Neural progenitor cell (in vitro differentiated cells): ENCODE data around the gene RBL2.

Experiments
- CTCF ChIP-seq: fragments of 200-600 bp; sonication (generic); IDR thresholded peaks from 2 replicates; pipeline ENCODE4 v1.5.1; 2017; ENCODE audit warnings: antibody characterized with exemption, mild to moderate bottlenecking
- EZH2phosphoT487 ChIP-seq: fragments of 200-600 bp; sonication (generic); IDR thresholded peaks from 2 replicates; pipeline ENCODE4 v1.6.1; 2017; ENCODE audit warnings: antibody characterized with exemption

GRCh38 chr16:53494636-53495035 lies 60.4 kb downstream of the RBL2 start:
- TF ChIP-seq CTCF (no peak), EZH2phosphoT487 (no peak)
